ENCODE results near the gene MADCAM1.

DNA sequence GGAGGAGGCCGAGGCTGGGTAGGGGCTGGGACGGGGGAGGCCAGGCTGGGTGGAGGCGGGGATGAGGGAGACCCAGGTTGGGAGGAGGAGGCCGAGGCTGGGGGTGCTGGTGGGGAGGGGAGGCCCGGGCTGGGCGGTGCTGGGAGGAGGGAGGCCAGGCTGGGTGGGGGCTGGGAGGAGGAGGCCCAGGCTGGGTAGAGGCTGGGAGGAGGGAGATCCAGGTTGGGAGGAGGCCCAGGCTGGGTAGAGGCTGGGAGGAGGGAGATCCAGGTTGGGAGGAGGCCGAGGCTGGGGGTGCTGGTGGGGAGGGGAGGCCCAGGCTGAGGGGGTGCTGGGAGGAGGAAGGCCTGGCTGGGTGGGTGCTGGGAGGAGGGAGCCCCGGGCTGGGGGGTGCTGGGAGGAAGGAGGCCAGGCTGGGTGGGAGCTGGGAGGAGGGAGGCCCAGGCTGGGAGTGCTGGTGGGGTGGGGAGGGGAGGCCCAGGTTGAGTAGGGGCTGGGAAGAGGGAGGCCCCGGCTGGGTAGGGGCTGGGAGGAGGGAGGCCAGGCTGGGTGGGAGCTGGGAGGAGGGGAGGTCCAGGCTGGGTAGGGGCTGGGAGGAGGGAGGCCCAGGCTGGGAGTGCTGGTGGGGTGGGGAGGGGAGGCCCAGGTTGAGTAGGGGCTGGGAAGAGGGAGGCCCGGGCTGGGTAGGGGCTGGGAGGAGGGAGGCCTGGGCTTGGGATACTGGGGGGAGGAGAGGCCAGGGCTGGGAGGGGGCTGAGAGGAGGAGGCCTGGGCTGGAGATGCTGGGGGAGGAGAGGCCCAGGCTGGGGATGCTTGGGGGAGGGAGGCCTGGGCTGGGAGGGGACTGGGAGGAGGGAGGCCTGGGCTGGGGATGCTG, 21.7 kb downstream of the MADCAM1 start:
- no peak for TF ChIP-seq CTCF (conservative IDR thresholded peaks at IDR 0.05; ENCODE audit: low read depth, low read length)
- no peak for TF ChIP-seq EZH2 (IDR thresholded peaks at IDR 0.05; ENCODE audit: borderline replicate concordance, low read depth, low read length, poor library complexity, severe bottlenecking)
